Inferior parietal cortex (tissue), 1 donor: Measurements from ENCODE around the gene HNRNPF.

Experiments
- DNase-seq: peaks from one replicate; pipeline ENCODE4 v3.0.0-alpha.2; 2016; ENCODE audit errors: extremely low spot score

The HNRNPF gene

GRCh38 chr10:43421201-43421507 is 12.2 kb upstream of the HNRNPF start:
- no peak for DNase-seq

- peak; percentile 78 for DNase-seq
Measured at GRCh38 chr10:43420369-43421200, 11.6 kb upstream of the HNRNPF start.

- no peak for DNase-seq
Measured at GRCh38 chr10:43419997-43420368, 11.0 kb upstream of the HNRNPF start.

- peak; percentile 72 for DNase-seq
Measured at GRCh38 chr10:43417950-43418768, 9.2 kb upstream of the HNRNPF start.

- DNase-seq = no peak
Measured at GRCh38 chr10:43415544-43415943, 6.6 kb upstream of the HNRNPF start.

GRCh38 chr10:43411536-43411935 is 2.5 kb upstream of the HNRNPF start:
- no peak for DNase-seq

GRCh38 chr10:43410345-43410744 is 1.4 kb upstream of the HNRNPF start:
- DNase-seq = no peak

- DNase-seq = no peak
Measured at GRCh38 chr10:43409385-43410109, 561 bp upstream of the HNRNPF start.

- DNase-seq = no peak
Measured at GRCh38 chr10:43408331-43408709, 666 bp downstream of the HNRNPF start.

GRCh38 chr10:43407576-43408330 is 1.2 kb downstream of the HNRNPF start:
- peak; percentile 77 for DNase-seq

- no peak for DNase-seq
Measured at GRCh38 chr10:43407148-43407575, 1.8 kb downstream of the HNRNPF start.

GRCh38 chr10:43404704-43405084 is 4.3 kb downstream of the HNRNPF start:
- no peak for DNase-seq

- DNase-seq = no peak
Measured at GRCh38 chr10:43403911-43404703, 4.9 kb downstream of the HNRNPF start.

GRCh38 chr10:43402880-43403452 is 6.0 kb downstream of the HNRNPF start:
- DNase-seq = no peak

GRCh38 chr10:43402176-43402575 is 6.8 kb downstream of the HNRNPF start:
- DNase-seq = no peak

GRCh38 chr10:43401627-43402026 is 7.4 kb downstream of the HNRNPF start:
- DNase-seq = no peak

GRCh38 chr10:43399320-43400310 is 9.4 kb downstream of the HNRNPF start:
- no peak for DNase-seq

- no peak for DNase-seq
Measured at GRCh38 chr10:43398939-43399319, 10.1 kb downstream of the HNRNPF start.

GRCh38 chr10:43396928-43397624 is 11.9 kb downstream of the HNRNPF start:
- DNase-seq = peak; percentile 74
